Caki2 (cell line): ENCODE data around the gene MAP7D1. TPM values are rescaled to one million over a fixed set of nuclear protein-coding genes. Genes with fewer than 3 reads are reported as not detected.

Source experiments
- DNase-seq: peaks from one replicate; pipeline ENCODE4 v3.0.0-alpha.2; 2015; ENCODE audit warnings: low read depth
- in situ Hi-C: cut with HindIII; loops from 2 replicates; pipeline ENCODE4 v1.10.0; 2016; ENCODE audit warnings: low sequenced_read_pairs, low pct_unique_long_range_greater_than_20kb, mixed read lengths
- total RNA-seq: library from RNA; depleted of rRNA; stranded (reverse); fragments of >200 nt; shearing (Covaris generic); gene quantifications from 2 replicates; pipeline ENCODE4 v1.2.3, GENCODE V29; 2014; ENCODE audit warnings: low replicate concordance

MAP7D1 gene
- total RNA-seq, 1 experiment from 2014 or later = 73.0 TPM

GRCh38 chr1:36160949-36161485, 5.1 kb downstream of the MAP7D1 start:
- in situ Hi-C loops = no loop called here
- peak; percentile 64 for DNase-seq

- in situ Hi-C loops = no loop called here
- peak; percentile 37 for DNase-seq
Observed at GRCh38 chr1:36161641-36162531, 5.9 kb downstream of the MAP7D1 start.

- no peak for DNase-seq
- in situ Hi-C loops = no loop called here
Observed at GRCh38 chr1:36162680-36163239, 6.8 kb downstream of the MAP7D1 start.

- in situ Hi-C loops = no loop called here
- no peak for DNase-seq
Observed at GRCh38 chr1:36163426-36163825, 7.5 kb downstream of the MAP7D1 start.

- in situ Hi-C loops = no loop called here
- no peak for DNase-seq
Observed at GRCh38 chr1:36164361-36164760, 8.4 kb downstream of the MAP7D1 start.

GRCh38 chr1:36165145-36165544, 9.2 kb downstream of the MAP7D1 start:
- in situ Hi-C loops = no loop called here

GRCh38 chr1:36166136-36166535, 10.2 kb downstream of the MAP7D1 start:
- DNase-seq = no peak
- in situ Hi-C loops = no loop called here

More at GRCh38 chr1:36165145-36165544, 9.2 kb downstream of the MAP7D1 start:
- DNase-seq = no peak

GRCh38 chr1:36166938-36167905, 11.3 kb downstream of the MAP7D1 start:
- no peak for DNase-seq

GRCh38 chr1:36168514-36168913, 12.6 kb downstream of the MAP7D1 start:
- in situ Hi-C loops = no loop called here
- DNase-seq = no peak

More at GRCh38 chr1:36166938-36167905, 11.3 kb downstream of the MAP7D1 start:
- in situ Hi-C loops = no loop called here

GRCh38 chr1:36170643-36171412, 14.9 kb downstream of the MAP7D1 start:
- in situ Hi-C loops = no loop called here
- DNase-seq = no peak

GRCh38 chr1:36172017-36172747, 16.2 kb downstream of the MAP7D1 start:
- in situ Hi-C loops = no loop called here
- DNase-seq = no peak

- DNase-seq = no peak
- in situ Hi-C loops = no loop called here
Observed at GRCh38 chr1:36172983-36173382, 17.0 kb downstream of the MAP7D1 start.

- DNase-seq = no peak
- in situ Hi-C loops = no loop called here
Observed at GRCh38 chr1:36174713-36175112, 18.8 kb downstream of the MAP7D1 start.

GRCh38 chr1:36175137-36176095, 19.5 kb downstream of the MAP7D1 start:
- DNase-seq = no peak
- in situ Hi-C loops = no loop called here

- in situ Hi-C loops = no loop called here
- DNase-seq = no peak
Observed at GRCh38 chr1:36176106-36176949, 20.4 kb downstream of the MAP7D1 start.
